Liver (tissue), 10 donors: Measurements from ENCODE around the gene PLXNA3. TPM values are rescaled to one million over a fixed set of nuclear protein-coding genes. Genes with fewer than 3 reads are reported as not detected.

Experiments used
- DNase-seq: peaks from one replicate; pipeline ENCODE4 v3.0.0-alpha.2; 2017; ENCODE audit warnings: low spot score
- H3K27ac ChIP-seq, 2 donors: one replicate each; pipeline ENCODE4 v1.7.0; 2013; ENCODE audit warnings: inconsistent platforms in 2 of 2, low read length in 2 of 2, control low read depth in 1 of 2, low read depth in 1 of 2, mild to moderate bottlenecking in 1 of 2
- H3K27me3 ChIP-seq, 4 donors: one replicate each; pipeline versions ENCODE4 v1.6.1 to v1.7.0; 2013; ENCODE audit warnings: low read length in 3 of 4, inconsistent platforms in 1 of 4, mild to moderate bottlenecking in 1 of 4, moderate library complexity in 1 of 4; ENCODE audit not compliant: control insufficient read depth in 4 of 4, insufficient read depth in 4 of 4
- H3K36me3 ChIP-seq, 4 donors: one replicate each; pipeline versions ENCODE4 v1.6.1 to v1.7.0; 2013; ENCODE audit warnings: low read length in 3 of 4, mild to moderate bottlenecking in 3 of 4, low read depth in 1 of 4, moderate library complexity in 1 of 4; ENCODE audit not compliant: control insufficient read depth in 4 of 4, insufficient read depth in 3 of 4
- H3K4me1 ChIP-seq, 4 donors: one replicate each; pipeline versions ENCODE4 v1.6.1 to v1.7.0; 2013; ENCODE audit warnings: low read length in 3 of 4, mild to moderate bottlenecking in 3 of 4, moderate library complexity in 1 of 4; ENCODE audit not compliant: control insufficient read depth in 4 of 4, insufficient read depth in 4 of 4
- H3K4me3 ChIP-seq, 3 donors: one replicate each; pipeline versions ENCODE4 v1.6.1 to v1.7.0; 2013; ENCODE audit warnings: low read length in 3 of 3, control low read depth in 1 of 3, low read depth in 1 of 3, mild to moderate bottlenecking in 1 of 3
- H3K9ac ChIP-seq, 2 donors: one replicate each; pipeline ENCODE4 v1.7.0; 2013; ENCODE audit warnings: low read length in 2 of 2, mild to moderate bottlenecking in 2 of 2, moderate library complexity in 2 of 2, control low read depth in 1 of 2, low read depth in 1 of 2
- H3K9me3 ChIP-seq, 4 donors: one replicate each; pipeline versions ENCODE4 v1.6.1 to v1.7.0; 2013; ENCODE audit warnings: low read length in 3 of 4; ENCODE audit not compliant: control insufficient read depth in 4 of 4
- EGR1 ChIP-seq, 2 donors: IDR thresholded peaks; 2 replicates each; pipeline ENCODE4 v1.6.1; 2016 to 2018; ENCODE audit warnings: antibody characterized with exemption in 2 of 2, low read depth in 2 of 2
- FOXA2 ChIP-seq: IDR thresholded peaks from 2 replicates; pipeline ENCODE4 v1.6.1; 2016; ENCODE audit warnings: antibody characterized with exemption
- HNF4G ChIP-seq: IDR thresholded peaks from 2 replicates; pipeline ENCODE4 v1.6.1; 2016; ENCODE audit warnings: antibody characterized with exemption
- JUND ChIP-seq, 2 donors: IDR thresholded peaks; 2 replicates each; pipeline ENCODE4 v1.6.1; 2016; ENCODE audit warnings: antibody characterized with exemption in 2 of 2
- NR2F2 ChIP-seq: IDR thresholded peaks from 2 replicates; pipeline ENCODE4 v1.6.1; 2016; ENCODE audit warnings: antibody characterized with exemption
- RAD21 ChIP-seq, 2 donors: IDR thresholded peaks; 2 replicates each; pipeline ENCODE4 v1.6.1; 2016; ENCODE audit warnings: antibody characterized with exemption in 2 of 2, mild to moderate bottlenecking in 2 of 2
- RXRA ChIP-seq, 2 donors: IDR thresholded peaks; 2 replicates each; pipeline ENCODE4 v1.6.1; 2017 to 2018; ENCODE audit warnings: antibody characterized with exemption in 2 of 2, mild to moderate bottlenecking in 1 of 2
- TAF1 ChIP-seq: conservative IDR thresholded peaks from 2 replicates; pipeline ENCODE4 v1.6.1; 2016; ENCODE audit warnings: antibody characterized with exemption, mild to moderate bottlenecking
- YY1 ChIP-seq: IDR thresholded peaks from 2 replicates; pipeline ENCODE4 v1.6.1; 2016; ENCODE audit warnings: antibody characterized with exemption, mild to moderate bottlenecking
- WGBS: extraction: QIAGEN DNeasy Blood & Tissue Kit; methylation state at CpG from one replicate; pipeline ENCODE4 v1.1.7; 2013; 5-methylcytosine and 5-hydroxymethylcytosine counted together
- polyA plus RNA-seq, 2 donors: library from polyadenylated mRNA; stranded (reverse) in 1 of 2; unstranded in 1 of 2; fragments of 200-250 nt in 1 of 2; fragments of >200 nt in 1 of 2; fragmentation: Nextera tagmentation in 1 of 2; extraction: Ambion mirVana in 1 of 2; gene quantifications; one replicate each; pipeline versions ENCODE4 v1.2.1 to v1.2.3, GENCODE V29; 2013 to 2015
- small RNA-seq: library from RNA; depleted of rRNA; stranded (forward); fragments of <200 nt; gene quantifications from one replicate; pipeline ENCODE3, GENCODE V24; 2014
- total RNA-seq, 2 donors: library from RNA; depleted of rRNA; stranded (reverse); fragments of >200 nt; gene quantifications; one replicate each; pipeline ENCODE4 v1.2.3, GENCODE V29; 2014
- TF ChIP-seq, protein P1 (sequence below): IDR thresholded peaks from 2 replicates; pipeline ENCODE4 v1.6.1; 2016; ENCODE audit warnings: antibody characterized with exemption
- TF ChIP-seq, protein P2 (sequence below): IDR thresholded peaks from 2 replicates; pipeline ENCODE4 v1.6.1; 2016; ENCODE audit warnings: antibody characterized with exemption
- TF ChIP-seq, protein P3 (sequence below): IDR thresholded peaks from 2 replicates; pipeline ENCODE4 v1.6.1; 2016; ENCODE audit warnings: antibody characterized with exemption, mild to moderate bottlenecking
- TF ChIP-seq, protein P4 (sequence below): fragments of 150-350 bp; IDR thresholded peaks from 2 replicates; pipeline ENCODE4 v1.5.1; 2017; ENCODE audit warnings: improper control_type of control experiment, low read depth, low read length; ENCODE audit not compliant: missing input control
- donor health status: healthy.
- donor health status: healthy.
- donor health status: healthy.
- donor health status: healthy.
- donor health status: healthy.

PLXNA3 gene
- total and polyA plus RNA-seq, 4 donors: 1.1 to 1.7 (median 1.5) TPM

DNA sequence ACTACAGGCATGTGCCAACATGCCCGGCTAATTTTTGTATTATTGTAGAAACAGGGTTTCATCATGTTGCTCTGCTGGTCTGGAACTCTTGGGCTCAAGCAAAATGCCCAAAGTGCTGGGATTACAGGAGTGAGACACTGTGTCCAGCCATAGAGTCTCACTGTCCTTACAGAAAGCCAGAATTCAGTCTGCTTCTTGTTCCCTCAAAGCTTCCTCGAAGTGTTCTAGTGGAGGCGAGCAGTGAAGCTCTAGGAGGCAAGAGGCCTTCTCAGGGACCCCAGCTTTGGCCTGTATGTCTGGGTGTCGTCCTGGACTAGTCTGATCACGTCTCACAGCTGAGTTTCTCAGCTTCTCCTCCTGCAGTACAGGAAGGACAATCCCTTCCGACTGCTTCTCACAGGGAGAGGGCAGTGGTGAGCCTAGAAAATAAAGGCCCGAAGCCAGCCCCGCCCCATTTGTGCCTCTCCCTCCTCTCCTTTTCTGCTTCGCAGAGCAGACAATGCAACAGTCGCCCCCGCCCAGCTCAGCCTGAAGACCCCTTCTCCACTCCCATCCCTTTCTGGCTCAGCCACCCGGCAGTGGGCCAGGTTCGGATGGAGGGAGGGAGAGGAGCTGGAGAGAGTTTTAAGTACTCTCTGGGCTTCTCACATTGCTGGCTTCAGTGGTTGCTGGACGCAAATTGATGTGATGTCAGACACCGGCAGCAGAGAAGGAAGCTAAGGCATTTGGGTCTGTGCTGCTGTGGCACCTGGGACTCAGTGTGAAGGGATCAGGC is 69.0 kb downstream of the PLXNA3 start:
- peak overlapping the region in 1 of 2 donors; percentile 50 for H3K27ac ChIP-seq
- no peaks in the 10 kb centered on the region for H3K27me3 ChIP-seq
- TF ChIP-seq RXRA (IDR thresholded peaks at IDR 0.05) (no peak), RAD21 (IDR thresholded peaks at IDR 0.05) (peak; percentile 61 to 69), JUND (IDR thresholded peaks at IDR 0.05) (no peak), FOXA2 (no peak), NR2F2 (no peak), EGR1 (IDR thresholded peaks at IDR 0.05; ENCODE audit: low read depth in 2 of 2) (no peak), YY1 (no peak), HNF4G (no peak), TAF1 (no peak)
- TF ChIP-seq, protein P1, sequence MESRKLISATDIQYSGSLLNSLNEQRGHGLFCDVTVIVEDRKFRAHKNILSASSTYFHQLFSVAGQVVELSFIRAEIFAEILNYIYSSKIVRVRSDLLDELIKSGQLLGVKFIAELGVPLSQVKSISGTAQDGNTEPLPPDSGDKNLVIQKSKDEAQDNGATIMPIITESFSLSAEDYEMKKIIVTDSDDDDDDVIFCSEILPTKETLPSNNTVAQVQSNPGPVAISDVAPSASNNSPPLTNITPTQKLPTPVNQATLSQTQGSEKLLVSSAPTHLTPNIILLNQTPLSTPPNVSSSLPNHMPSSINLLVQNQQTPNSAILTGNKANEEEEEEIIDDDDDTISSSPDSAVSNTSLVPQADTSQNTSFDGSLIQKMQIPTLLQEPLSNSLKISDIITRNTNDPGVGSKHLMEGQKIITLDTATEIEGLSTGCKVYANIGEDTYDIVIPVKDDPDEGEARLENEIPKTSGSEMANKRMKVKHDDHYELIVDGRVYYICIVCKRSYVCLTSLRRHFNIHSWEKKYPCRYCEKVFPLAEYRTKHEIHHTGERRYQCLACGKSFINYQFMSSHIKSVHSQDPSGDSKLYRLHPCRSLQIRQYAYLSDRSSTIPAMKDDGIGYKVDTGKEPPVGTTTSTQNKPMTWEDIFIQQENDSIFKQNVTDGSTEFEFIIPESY: no peak
- TF ChIP-seq, protein P2, sequence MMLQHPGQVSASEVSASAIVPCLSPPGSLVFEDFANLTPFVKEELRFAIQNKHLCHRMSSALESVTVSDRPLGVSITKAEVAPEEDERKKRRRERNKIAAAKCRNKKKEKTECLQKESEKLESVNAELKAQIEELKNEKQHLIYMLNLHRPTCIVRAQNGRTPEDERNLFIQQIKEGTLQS: no peak
- TF ChIP-seq, protein P3, sequence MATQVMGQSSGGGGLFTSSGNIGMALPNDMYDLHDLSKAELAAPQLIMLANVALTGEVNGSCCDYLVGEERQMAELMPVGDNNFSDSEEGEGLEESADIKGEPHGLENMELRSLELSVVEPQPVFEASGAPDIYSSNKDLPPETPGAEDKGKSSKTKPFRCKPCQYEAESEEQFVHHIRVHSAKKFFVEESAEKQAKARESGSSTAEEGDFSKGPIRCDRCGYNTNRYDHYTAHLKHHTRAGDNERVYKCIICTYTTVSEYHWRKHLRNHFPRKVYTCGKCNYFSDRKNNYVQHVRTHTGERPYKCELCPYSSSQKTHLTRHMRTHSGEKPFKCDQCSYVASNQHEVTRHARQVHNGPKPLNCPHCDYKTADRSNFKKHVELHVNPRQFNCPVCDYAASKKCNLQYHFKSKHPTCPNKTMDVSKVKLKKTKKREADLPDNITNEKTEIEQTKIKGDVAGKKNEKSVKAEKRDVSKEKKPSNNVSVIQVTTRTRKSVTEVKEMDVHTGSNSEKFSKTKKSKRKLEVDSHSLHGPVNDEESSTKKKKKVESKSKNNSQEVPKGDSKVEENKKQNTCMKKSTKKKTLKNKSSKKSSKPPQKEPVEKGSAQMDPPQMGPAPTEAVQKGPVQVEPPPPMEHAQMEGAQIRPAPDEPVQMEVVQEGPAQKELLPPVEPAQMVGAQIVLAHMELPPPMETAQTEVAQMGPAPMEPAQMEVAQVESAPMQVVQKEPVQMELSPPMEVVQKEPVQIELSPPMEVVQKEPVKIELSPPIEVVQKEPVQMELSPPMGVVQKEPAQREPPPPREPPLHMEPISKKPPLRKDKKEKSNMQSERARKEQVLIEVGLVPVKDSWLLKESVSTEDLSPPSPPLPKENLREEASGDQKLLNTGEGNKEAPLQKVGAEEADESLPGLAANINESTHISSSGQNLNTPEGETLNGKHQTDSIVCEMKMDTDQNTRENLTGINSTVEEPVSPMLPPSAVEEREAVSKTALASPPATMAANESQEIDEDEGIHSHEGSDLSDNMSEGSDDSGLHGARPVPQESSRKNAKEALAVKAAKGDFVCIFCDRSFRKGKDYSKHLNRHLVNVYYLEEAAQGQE: no peak
- TF ChIP-seq, protein P4, sequence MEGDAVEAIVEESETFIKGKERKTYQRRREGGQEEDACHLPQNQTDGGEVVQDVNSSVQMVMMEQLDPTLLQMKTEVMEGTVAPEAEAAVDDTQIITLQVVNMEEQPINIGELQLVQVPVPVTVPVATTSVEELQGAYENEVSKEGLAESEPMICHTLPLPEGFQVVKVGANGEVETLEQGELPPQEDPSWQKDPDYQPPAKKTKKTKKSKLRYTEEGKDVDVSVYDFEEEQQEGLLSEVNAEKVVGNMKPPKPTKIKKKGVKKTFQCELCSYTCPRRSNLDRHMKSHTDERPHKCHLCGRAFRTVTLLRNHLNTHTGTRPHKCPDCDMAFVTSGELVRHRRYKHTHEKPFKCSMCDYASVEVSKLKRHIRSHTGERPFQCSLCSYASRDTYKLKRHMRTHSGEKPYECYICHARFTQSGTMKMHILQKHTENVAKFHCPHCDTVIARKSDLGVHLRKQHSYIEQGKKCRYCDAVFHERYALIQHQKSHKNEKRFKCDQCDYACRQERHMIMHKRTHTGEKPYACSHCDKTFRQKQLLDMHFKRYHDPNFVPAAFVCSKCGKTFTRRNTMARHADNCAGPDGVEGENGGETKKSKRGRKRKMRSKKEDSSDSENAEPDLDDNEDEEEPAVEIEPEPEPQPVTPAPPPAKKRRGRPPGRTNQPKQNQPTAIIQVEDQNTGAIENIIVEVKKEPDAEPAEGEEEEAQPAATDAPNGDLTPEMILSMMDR: peak; percentile 33
- no peaks in the 10 kb centered on the region for H3K9me3 ChIP-seq
- peaks cover 0 to 4% (median 1%) of the 10 kb centered on the region in 4 donors for H3K4me1 ChIP-seq
- H3K9ac ChIP-seq: peak overlapping the region in 1 of 2 donors; percentile 53
- peak; percentile 64 for DNase-seq
- 7% methylated on average over 15 of the region's 15 CpGs for WGBS
- peak overlapping the region in 1 of 3 donors; percentile 13 for H3K4me3 ChIP-seq
- H3K36me3 ChIP-seq: no peaks in the 10 kb centered on the region

Small RNA genes within 50 kb of the gene (small RNA-seq; reads per million reads assigned to genes)
- gene MIR6858: 0.07 reads per million
- not detected for gene RN7SL697P

Other genes with a start within 250 kb of the PLXNA3 start
- gene OPN1MW2, start 238.5 kb upstream of the PLXNA3 start, total RNA-seq: not detected
- gene OPN1MW2, start 238.5 kb upstream of the PLXNA3 start, polyA plus RNA-seq: not detected
- gene OPN1MW3, start 200.7 kb upstream of the PLXNA3 start, total RNA-seq: not detected
- gene OPN1MW3, start 200.7 kb upstream of the PLXNA3 start, polyA plus RNA-seq: not detected
- gene TEX28, start 163.2 kb upstream of the PLXNA3 start, total RNA-seq: not detected
- not detected for gene TEX28, start 163.2 kb upstream of the PLXNA3 start, polyA plus RNA-seq
- gene TKTL1, start 162.5 kb upstream of the PLXNA3 start, total RNA-seq: under 1 TPM in 1 of 2 donors, not detected in 1; under 0.01 TPM
- not detected for gene TKTL1, start 162.5 kb upstream of the PLXNA3 start, polyA plus RNA-seq
- gene FLNA, start 83.6 kb upstream of the PLXNA3 start, total RNA-seq: 100 to 1,000 TPM; 150 to 152 TPM
- 10 to 100 TPM; 23.4 to 84.8 TPM for gene FLNA, start 83.6 kb upstream of the PLXNA3 start, polyA plus RNA-seq
- gene EMD, start 79.0 kb upstream of the PLXNA3 start, total RNA-seq: 10 to 100 TPM; 11.6 to 18.5 TPM
- 10 to 100 TPM; 15.5 to 38.0 TPM for gene EMD, start 79.0 kb upstream of the PLXNA3 start, polyA plus RNA-seq
- 1,000 to 10,000 TPM; 1,323 to 1,523 TPM for gene RPL10, start 59.9 kb upstream of the PLXNA3 start, total RNA-seq
- 1,000 to 10,000 TPM in 1 of 2 donors, 100 to 1,000 TPM in 1; 446 to 1,644 TPM for gene RPL10, start 59.9 kb upstream of the PLXNA3 start, polyA plus RNA-seq
- 10 to 100 TPM; 14.6 to 22.1 TPM for gene DNASE1L1, start 49.0 kb upstream of the PLXNA3 start, total RNA-seq
- 10 to 100 TPM in 1 of 2 donors, 1 to 10 TPM in 1; 9.3 to 18.7 TPM for gene DNASE1L1, start 49.0 kb upstream of the PLXNA3 start, polyA plus RNA-seq
- gene TAFAZZIN, start 46.7 kb upstream of the PLXNA3 start, total RNA-seq: 10 to 100 TPM in 1 of 2 donors, 1 to 10 TPM in 1; 7.8 to 15.6 TPM
- gene TAFAZZIN, start 46.7 kb upstream of the PLXNA3 start, polyA plus RNA-seq: 10 to 100 TPM; 10.6 to 16.3 TPM
- 10 to 100 TPM; 35.2 to 38.5 TPM for gene ATP6AP1, start 29.6 kb upstream of the PLXNA3 start, total RNA-seq
- 10 to 100 TPM; 43.1 to 43.3 TPM for gene ATP6AP1, start 29.6 kb upstream of the PLXNA3 start, polyA plus RNA-seq
- 10 to 100 TPM; 13.3 to 27.7 TPM for gene GDI1, start 21.1 kb upstream of the PLXNA3 start, total RNA-seq
- gene GDI1, start 21.1 kb upstream of the PLXNA3 start, polyA plus RNA-seq: 10 to 100 TPM; 12.8 to 35.6 TPM
- gene FAM50A, start 14.1 kb upstream of the PLXNA3 start, total RNA-seq: 10 to 100 TPM; 10.9 to 13.4 TPM
- gene FAM50A, start 14.1 kb upstream of the PLXNA3 start, polyA plus RNA-seq: 10 to 100 TPM; 14.6 to 25.1 TPM
- 10 to 100 TPM in 1 of 2 donors, 1 to 10 TPM in 1; 8.5 to 18.1 TPM for gene LAGE3, start 21.0 kb downstream of the PLXNA3 start, total RNA-seq
- gene LAGE3, start 21.0 kb downstream of the PLXNA3 start, polyA plus RNA-seq: 10 to 100 TPM; 12.4 to 13.1 TPM
- gene UBL4A, start 28.3 kb downstream of the PLXNA3 start, total RNA-seq: 10 to 100 TPM; 19.8 to 22.2 TPM
- gene UBL4A, start 28.3 kb downstream of the PLXNA3 start, polyA plus RNA-seq: 10 to 100 TPM; 13.9 to 21.9 TPM
- 1 to 10 TPM; 3.5 to 5.6 TPM for gene SLC10A3, start 32.3 kb downstream of the PLXNA3 start, total RNA-seq
- gene SLC10A3, start 32.3 kb downstream of the PLXNA3 start, polyA plus RNA-seq: 1 to 10 TPM; 3.2 to 5.4 TPM
- 10 to 100 TPM; 11.6 to 33.5 TPM for gene FAM3A, start 58.0 kb downstream of the PLXNA3 start, total RNA-seq
- gene FAM3A, start 58.0 kb downstream of the PLXNA3 start, polyA plus RNA-seq: 10 to 100 TPM; 35.0 to 36.3 TPM
- gene G6PD, start 88.6 kb downstream of the PLXNA3 start, total RNA-seq: 10 to 100 TPM in 1 of 2 donors, 1 to 10 TPM in 1; 6.9 to 23.6 TPM
- gene G6PD, start 88.6 kb downstream of the PLXNA3 start, polyA plus RNA-seq: 1 to 10 TPM; 1.9 to 4.0 TPM
- 10 to 100 TPM; 17.1 to 46.0 TPM for gene IKBKG, start 89.3 kb downstream of the PLXNA3 start, total RNA-seq
- 10 to 100 TPM; 26.0 to 74.1 TPM for gene IKBKG, start 89.3 kb downstream of the PLXNA3 start, polyA plus RNA-seq
- gene CTAG1A, start 126.9 kb downstream of the PLXNA3 start, total RNA-seq: not detected
- not detected for gene CTAG1A, start 126.9 kb downstream of the PLXNA3 start, polyA plus RNA-seq
- gene CTAG1B, start 161.0 kb downstream of the PLXNA3 start, total RNA-seq: not detected
- gene CTAG1B, start 161.0 kb downstream of the PLXNA3 start, polyA plus RNA-seq: not detected
- gene CTAG2, start 195.3 kb downstream of the PLXNA3 start, total RNA-seq: not detected
- not detected for gene CTAG2, start 195.3 kb downstream of the PLXNA3 start, polyA plus RNA-seq